GM10248 (cell line): Measurements from ENCODE around the gene BCAS1.

Source experiments
- CTCF ChIA-PET: fragments of 300-600 bp; sonication (Branson Sonifier 250); formaldehyde crosslinking; extraction: SDS; loops from one replicate; lab custom pipeline; 2021; ENCODE audit warnings: antibody characterized with exemption; lab: Yijun Ruan, JAX
- POLR2A ChIA-PET: fragments of 350-650 bp; sonication (Branson Sonifier 250); formaldehyde crosslinking; extraction: SDS; loops from one replicate; lab custom pipeline; 2020; ENCODE audit warnings: antibody characterized with exemption; lab: Yijun Ruan, JAX
- DNase-seq: peaks from one replicate; pipeline ENCODE4 v3.0.0; 2012; ENCODE audit errors: extremely low spot score
- TF ChIP-seq, protein P1 (sequence below): IDR thresholded peaks from 2 replicates; pipeline ENCODE4 v1.5.1; 2012; ENCODE audit warnings: mild to moderate bottlenecking, low read depth; ENCODE audit errors: extremely low read depth, missing control alignments, control extremely low read depth

BCAS1 gene

DNA sequence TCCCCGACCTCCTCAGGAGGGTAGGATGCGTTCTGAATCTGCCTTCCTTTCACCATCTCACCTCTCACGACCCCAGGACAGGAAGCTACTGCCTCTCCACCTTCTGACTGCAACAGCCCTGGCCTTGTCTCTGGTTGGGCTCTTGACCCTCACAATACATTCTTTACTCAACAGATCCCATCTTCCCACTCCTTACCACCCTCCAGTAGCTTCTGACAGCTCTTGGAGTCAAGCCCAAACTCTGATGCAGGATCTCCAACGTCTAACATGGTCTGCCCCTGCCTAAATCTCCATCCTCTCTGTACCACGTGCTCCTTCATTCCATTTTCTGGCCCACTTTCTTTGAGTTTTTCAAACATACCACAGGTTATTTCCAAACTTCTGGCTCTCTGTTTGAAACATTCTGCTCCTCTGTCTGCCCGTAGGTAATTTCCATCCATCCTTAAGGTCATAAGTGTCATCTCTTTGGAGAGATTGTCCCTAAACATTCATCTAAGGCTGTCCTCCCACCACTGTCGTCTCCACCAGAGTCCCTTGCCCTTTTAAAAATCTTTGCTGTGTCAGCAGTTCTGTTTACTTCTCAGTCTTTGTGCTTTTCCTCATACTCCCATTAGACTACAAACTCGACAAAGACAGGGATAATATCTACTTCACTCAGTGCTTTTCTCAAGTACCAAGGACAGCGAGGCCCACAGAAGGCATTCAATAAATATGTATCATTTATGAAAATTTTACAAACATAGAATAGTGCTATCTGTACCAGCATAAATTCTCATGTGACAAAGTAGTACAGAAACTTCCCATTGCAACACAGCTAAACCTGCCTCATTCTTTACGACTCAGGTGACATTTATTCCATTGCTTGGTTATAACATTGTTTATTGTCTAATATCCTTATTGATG is 73.6 kb downstream of the BCAS1 start:
- POLR2A ChIA-PET, result no interaction called here
- TF ChIP-seq, protein P1, sequence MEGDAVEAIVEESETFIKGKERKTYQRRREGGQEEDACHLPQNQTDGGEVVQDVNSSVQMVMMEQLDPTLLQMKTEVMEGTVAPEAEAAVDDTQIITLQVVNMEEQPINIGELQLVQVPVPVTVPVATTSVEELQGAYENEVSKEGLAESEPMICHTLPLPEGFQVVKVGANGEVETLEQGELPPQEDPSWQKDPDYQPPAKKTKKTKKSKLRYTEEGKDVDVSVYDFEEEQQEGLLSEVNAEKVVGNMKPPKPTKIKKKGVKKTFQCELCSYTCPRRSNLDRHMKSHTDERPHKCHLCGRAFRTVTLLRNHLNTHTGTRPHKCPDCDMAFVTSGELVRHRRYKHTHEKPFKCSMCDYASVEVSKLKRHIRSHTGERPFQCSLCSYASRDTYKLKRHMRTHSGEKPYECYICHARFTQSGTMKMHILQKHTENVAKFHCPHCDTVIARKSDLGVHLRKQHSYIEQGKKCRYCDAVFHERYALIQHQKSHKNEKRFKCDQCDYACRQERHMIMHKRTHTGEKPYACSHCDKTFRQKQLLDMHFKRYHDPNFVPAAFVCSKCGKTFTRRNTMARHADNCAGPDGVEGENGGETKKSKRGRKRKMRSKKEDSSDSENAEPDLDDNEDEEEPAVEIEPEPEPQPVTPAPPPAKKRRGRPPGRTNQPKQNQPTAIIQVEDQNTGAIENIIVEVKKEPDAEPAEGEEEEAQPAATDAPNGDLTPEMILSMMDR, result no peak

DNA sequence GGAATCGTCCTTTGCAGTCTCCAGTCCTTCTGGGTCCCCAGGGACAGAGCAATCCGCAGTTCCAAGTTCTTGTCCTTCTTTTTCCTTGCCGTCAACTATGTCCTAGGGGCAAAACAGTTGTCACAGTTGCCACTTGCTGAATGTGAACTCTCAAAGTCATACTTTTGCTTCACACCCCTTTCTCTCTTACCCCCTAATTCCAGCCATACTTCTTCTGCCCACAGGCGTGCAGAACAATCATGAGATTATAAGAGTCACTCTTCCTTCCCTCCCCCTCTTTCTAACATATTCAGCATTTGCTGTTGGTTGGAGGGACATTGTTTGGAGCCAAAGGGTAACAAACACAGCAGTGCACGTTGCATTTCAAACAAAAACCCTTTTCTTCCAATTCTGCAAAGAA is 74.4 kb downstream of the BCAS1 start:
- ChIA-PET CTCF (no interaction called here), POLR2A (no interaction called here)
- no peak for DNase-seq
- TF ChIP-seq, protein P1, result no peak

More for the DNA sequence above, 73.6 kb downstream of the BCAS1 start:
- CTCF ChIA-PET, result no interaction called here
- DNase-seq, result no peak

DNA sequence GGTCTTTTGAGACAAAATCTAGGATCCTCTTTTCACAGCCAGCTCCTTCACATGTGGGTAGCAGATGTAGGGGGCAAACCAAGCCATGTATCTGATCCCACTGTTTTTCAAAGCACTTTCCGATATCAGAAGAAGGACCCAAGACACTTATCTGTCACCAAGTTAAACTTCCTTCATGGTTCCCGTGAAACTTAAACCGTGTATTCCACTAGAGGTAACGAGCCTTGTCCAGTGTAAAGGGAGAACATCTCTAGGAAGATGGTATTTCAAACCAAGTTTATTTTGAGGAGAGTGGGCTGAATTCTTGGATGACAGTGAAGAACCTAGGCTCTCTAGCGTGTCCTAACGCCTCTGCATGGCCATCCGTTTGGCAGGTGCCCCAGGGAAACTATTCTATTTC is 76.3 kb downstream of the BCAS1 start:
- TF ChIP-seq, protein P1, result no peak
- ChIA-PET CTCF (no interaction called here), POLR2A (no interaction called here)
- DNase-seq, result no peak

DNA sequence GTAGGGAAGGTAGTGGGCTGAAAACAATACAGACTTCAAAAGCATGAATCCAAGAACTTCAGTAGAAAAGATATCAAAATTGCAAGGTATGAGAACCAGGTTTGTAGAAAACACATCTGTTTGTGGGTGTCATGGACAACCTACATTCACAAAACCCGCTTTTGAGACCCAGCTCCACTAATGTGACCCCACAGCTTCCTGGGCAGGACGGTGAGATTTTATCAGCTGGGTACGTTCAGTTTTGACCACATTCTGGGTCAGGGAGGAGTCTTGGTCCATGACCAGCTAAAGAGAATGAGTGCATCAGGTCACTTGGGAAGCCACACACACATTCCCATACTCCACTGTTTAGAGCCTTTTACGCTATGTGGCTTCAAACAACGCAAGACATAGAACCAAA is 77.1 kb downstream of the BCAS1 start:
- ChIA-PET CTCF (no interaction called here), POLR2A (no interaction called here)
- no peak for DNase-seq
- TF ChIP-seq, protein P1, result no peak

DNA sequence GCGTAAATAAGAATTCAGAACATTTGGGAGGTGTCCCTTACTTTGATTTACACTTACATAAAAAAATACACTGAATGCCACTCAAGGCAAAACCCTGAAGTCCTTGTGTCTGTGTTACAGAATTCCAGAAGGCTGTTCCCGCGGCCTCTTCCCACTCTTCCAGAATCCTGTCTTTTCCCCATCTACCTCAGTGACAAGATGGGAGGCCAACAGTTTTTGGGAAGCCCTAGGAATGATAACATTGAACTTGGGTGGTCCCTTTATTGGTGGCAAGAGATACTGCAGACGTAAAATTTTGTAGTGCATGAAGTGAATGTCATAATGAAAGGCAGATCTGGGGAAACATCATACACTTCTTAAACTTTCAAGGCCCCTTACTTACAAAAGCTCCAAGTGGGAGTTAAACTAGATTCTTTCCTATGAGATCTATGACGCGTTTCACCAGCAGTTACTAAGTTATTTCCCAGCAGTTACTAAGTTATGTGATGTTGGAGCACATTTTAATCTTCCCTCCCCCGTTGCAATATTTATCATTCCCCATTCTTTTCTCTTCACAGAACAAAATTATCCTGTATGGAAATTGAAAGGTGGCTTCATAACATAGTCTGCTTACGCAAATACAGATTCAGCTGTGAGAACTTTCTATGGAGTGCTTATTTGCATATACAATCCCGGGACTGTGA is 79.5 kb downstream of the BCAS1 start:
- ChIA-PET POLR2A (no interaction called here), CTCF (interaction anchor here (0.8 kb wide), 1 partner anchor 25 kb away, joined by 3 read pairs; no protein-coding TSS in a partner anchor)
- DNase-seq, result no peak
- TF ChIP-seq, protein P1, result no peak

DNA sequence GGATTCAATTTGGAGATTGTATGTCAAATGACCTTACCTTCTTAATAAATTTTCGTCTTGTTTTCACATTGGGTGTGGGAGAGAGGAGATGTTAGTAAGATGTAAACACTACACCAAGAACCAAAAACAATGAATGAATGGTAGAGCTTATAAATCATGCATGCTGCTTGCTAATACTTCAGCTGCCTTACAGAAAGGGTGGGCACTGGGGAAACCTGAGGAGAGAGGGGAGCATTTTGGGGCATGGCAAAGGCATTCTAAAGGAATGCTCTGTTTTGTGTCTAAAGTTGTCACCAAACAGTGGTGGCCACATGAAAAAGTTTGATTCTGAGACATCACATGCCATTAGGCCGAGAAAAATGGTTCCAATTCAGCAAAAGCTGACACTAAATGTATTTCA is 80.4 kb downstream of the BCAS1 start:
- ChIA-PET POLR2A (no interaction called here), CTCF (no interaction called here)
- no peak for DNase-seq

More for the DNA sequence above, 80.4 kb downstream of the BCAS1 start:
- TF ChIP-seq, protein P1, result no peak
